Panc1 (cell line): ENCODE data around the gene USF3.

ENCODE experiments used
- CTCF ChIP-seq: fragments of 450-650 bp; IDR thresholded peaks from 2 replicates; pipeline ENCODE4 v1.5.1; 2017; ENCODE audit warnings: mild to moderate bottlenecking
- POLR2AphosphoS5 ChIP-seq: IDR thresholded peaks from 2 replicates; pipeline ENCODE4 v1.6.1; 2012; ENCODE audit warnings: mild to moderate bottlenecking, low read depth, low read length, moderate library complexity
- REST ChIP-seq, 2 experiments: IDR thresholded peaks; 2 replicates each; pipeline ENCODE4 v1.6.1; 2011 to 2012; ENCODE audit warnings: low read depth in 2 of 2, control low read depth in 1 of 2, low read length in 1 of 2, mild to moderate bottlenecking in 1 of 2, moderate library complexity in 1 of 2; ENCODE audit not compliant: insufficient read depth in 1 of 2

GRCh38 chr3:113717818-113718217 lies 21.4 kb upstream of the USF3 start:
- TF ChIP-seq CTCF (no peak), REST (IDR thresholded peaks at IDR 0.05; ENCODE audit: insufficient read depth in 1 of 2, low read depth in 2 of 2, low read length in 1 of 2) (no peak), POLR2AphosphoS5 (no peak)
